Heart left ventricle (tissue), 13 donors: ENCODE results near the gene ARF6.

Experiments used
- CTCF ChIP-seq, 12 donors: fragments of 200-600 bp; sonication (generic) in 4 of 12; IDR thresholded peaks; one replicate each; pipeline versions ENCODE4 v1.5.0 to v1.8.0; 2018 to 2022; ENCODE audit warnings: antibody characterized with exemption in 12 of 12, mild to moderate bottlenecking in 5 of 12
- POLR2A ChIP-seq, 2 donors: fragments of 450-650 bp; IDR thresholded peaks; one replicate each; pipeline ENCODE4 v1.6.1; 2017; ENCODE audit warnings: antibody characterized with exemption in 2 of 2, mild to moderate bottlenecking in 2 of 2, moderate library complexity in 2 of 2
- donor health status: ischemic (EF 13 %, LVEDD 7.1; RV severe dilation, severe dysfunction).
- donor health status: DM: no; HTN: yes; CAD: no.
- donor health status: DM: no; HTN: no; CAD: no.
- donor health status: ischemic (EF 25% LVEDD 6.9; RV normal size, moderate dysfunction).
- donor health status: ischemic (EF 25% LVEDD 5.7; RV mildly dilated, moderate dysfunction).
- donor health status: ischemic (EF 35%, LVEDD 5.7; RV mildly dilated, moderate dysfunction).
- donor health status: nonischemic (EF 11% LVEDD 7.7; RV severe dilation, severe dysfunction).
- donor health status: DM: yes; HTN: yes; CAD: no.
- donor health status: PGD.
- donor health status: ischemic (EF 29% LVEDD 5.4; RV normal size, mild dysfunction).
- donor health status: nonischemic (EF 23%, LVEDD 6.1; RV moderate dilation, normal function).

- TF ChIP-seq CTCF (IDR thresholded peaks at IDR 0.05) (no peak), POLR2A (IDR thresholded peaks at IDR 0.05) (no peak)
Observed at GRCh38 chr14:49921401-49921800, 28.5 kb downstream of the ARF6 start.
